Stimulated activated CD8-positive, alpha-beta memory T cell treated with anti-CD3 and anti-CD28 coated beads, Interleukin-7, amount 100 ng/mL, for 24 hours (primary cell): ENCODE measurements around the gene KLHDC7B.

Experiments used
- DNase-seq: peaks from one replicate; pipeline ENCODE4 v3.0.0-alpha.2; 2020; ENCODE audit warnings: low read depth

The KLHDC7B gene

GRCh38 chr22:50573491-50574382, 28.0 kb downstream of the KLHDC7B start:
- DNase-seq: no peak

DNA sequence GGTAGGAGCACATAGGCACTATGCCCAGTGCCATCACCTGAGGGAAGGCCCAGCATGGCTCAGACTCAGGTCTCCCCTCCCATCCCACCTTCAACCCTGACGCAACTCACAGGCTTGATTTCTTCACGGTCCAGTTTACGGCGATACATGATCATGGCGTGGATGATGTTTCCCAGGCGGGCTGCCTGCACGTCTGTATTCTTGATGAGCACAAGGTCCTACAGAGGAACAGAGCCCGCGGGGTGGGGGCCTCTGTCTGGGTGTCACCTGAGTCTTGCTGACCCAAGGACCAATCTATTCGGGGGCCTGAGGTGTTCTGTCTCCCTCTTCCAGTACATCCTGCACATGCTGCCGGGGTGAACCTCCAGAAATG, 28.7 kb downstream of the KLHDC7B start:
- DNase-seq: no peak

GRCh38 chr22:50575426-50575941, 29.8 kb downstream of the KLHDC7B start:
- DNase-seq: no peak

GRCh38 chr22:50576070-50576469, 30.4 kb downstream of the KLHDC7B start:
- no peak for DNase-seq

GRCh38 chr22:50576806-50577696, 31.4 kb downstream of the KLHDC7B start:
- no peak for DNase-seq

DNA sequence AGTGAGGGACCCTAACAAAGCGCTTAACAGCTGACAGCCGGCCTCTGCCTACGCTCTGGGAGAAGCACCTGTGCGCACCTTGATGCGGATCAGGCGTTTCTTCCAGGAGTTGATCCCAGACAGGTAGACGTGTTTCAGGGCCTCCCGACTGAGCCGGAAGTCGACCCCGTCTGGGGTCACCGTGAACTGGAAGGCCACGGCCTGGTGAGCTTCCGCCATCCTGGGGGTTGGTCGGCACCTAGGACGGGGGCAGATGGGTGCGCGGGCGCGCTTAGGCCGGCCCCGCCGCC, 31.9 kb downstream of the KLHDC7B start:
- no peak for DNase-seq

DNA sequence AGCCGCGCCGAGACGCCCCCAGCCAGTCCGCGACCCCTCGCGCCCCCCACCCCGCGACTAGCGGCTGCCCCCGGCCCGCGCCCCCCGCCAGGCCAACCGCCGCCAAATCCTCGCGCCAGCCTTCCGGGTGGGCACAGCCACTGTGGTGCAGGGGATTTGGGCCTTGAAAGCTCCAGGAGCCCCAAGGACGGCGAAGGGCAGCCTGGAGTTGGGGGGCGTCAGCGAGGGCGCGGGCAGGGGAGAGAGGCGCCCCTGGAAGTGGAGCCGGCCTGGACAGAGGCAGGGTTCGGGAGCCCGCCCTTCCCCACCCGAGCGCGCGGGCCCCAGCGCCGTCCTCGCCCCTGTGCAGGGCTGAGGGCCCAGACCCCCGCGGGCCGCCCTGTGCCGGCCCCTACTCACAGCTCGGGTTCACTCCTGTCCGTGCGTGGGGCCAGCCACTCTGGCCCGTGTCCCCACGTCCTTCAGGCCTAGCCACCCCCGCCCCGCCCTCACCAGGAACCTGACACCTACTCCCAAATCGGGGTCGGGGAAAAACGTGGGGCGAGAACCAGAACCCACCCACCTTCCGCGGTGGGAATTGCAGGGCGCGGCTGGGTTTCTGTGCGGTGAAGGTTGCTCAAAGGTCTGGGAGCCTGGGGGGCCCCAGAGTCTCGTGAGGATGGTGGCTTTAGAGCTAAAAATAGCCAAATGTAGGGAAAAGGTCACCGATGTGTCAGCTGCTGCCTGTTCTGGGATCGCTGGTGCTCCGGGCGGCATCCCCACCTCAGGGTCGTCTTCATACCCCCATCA, 32.5 kb downstream of the KLHDC7B start, which contains the start of gene CPT1B:
Gene CPT1B, minus strand, starts transcription at position 441 of the 789 bp plus-strand sequence. CDS start 512 bp downstream, outside the sequence.
- DNase-seq: no peak

DNA sequence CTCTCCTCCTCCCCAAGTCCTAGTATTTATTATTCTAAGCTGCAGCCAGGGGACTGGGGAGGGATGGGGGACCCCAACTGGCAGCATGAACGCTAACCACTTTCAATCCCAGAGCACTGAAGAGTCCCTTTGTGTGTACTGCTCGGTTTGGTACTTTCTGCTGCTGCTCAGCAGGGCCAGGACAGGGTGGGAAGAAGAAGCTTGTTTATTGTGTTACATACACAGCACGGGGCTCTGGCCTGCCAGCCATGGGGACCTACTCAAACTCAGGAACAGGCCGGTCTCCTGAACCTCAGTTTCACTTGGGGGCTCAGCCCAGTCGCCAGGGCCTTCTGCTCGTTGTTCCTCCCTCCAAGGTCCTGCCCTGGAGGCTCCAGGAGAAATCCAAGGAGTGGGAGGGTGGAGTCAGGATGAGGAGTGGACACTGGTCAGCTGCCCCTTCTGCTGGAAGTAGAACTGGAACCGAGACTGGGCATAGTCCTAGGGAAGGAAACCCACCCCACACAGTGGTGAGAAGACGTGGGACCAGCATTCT, 33.1 kb downstream of the KLHDC7B start:
- no peak for DNase-seq

GRCh38 chr22:50579752-50580151, 34.1 kb downstream of the KLHDC7B start:
- no peak for DNase-seq

DNA sequence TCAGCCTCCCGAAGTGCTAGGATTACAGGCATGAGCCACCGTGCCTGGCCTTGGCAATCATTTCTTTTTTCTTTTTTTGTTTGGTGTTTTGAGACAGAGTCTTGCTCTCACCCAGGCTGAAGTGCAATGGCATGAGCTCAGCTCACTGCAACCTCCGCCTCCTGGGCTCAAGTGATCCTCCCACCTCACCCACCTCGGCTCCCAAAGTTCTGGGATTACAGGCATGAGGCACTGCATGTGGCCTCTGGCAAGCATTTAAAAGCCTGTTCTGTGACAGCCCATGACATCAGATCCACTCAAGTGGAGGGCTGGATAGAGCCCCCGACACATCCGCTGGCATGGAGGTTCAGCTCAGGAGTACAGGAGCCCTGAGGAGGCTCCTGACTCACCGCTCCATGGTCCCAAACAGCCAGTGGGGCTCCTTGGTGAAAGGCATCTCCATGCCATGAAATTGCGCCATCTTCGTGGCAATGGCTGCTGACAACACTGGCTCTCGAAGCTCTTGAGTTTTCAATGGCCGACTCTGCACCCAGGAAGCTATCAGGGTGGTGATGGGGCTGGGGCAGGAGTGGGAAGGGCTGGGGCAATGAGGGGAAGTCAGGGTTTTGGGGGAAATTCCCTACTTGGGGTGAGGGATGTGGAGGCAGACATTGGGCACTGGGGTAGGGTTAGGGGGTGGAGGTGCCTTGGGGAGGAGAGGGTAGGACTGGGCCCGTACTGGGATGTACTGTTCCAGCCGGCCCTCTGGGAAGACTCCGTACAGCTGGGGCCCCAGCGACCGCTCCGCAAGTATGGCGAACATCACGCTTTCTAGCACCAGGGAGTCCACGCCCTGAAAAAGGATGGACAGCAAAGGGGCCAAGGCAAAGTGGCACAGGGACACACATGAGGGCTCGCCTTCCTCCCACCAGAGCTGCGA, 35.6 kb downstream of the KLHDC7B start:
- DNase-seq: no peak

DNA sequence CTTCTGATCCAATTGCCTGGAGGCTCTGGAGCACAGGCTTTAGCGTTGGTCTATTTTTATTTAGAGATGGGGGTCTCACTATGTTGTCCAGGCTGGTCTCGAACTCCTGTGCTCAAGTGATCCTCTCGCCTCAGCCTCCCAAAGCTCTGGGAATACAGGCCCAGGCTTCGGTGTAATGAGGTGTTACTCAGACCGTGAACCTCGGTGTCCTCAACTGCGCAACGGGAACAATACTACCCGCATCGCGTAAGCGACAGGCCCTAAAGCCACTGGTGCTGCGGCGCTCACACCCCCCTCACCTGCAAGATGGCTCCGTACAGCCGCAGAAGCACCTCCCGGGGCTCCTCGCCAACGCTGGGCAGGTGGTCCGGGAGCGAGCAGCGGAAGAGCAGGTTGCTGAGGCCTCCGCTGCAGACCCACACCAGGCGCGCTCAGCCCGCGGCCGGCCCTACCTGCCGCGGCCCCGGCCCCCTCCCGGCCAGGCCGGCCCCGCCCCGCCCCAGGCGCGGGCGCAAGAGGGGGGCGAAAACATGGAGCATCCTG, 36.3 kb downstream of the KLHDC7B start:
- DNase-seq: no peak

GRCh38 chr22:50582493-50583293, 37.0 kb downstream of the KLHDC7B start, which contains the start of gene CHKB:
Gene CHKB (minus strand): TSS chr22:50582849. CDS start chr22:50582781, 68 bp downstream.
- peak; percentile 95 for DNase-seq

DNA sequence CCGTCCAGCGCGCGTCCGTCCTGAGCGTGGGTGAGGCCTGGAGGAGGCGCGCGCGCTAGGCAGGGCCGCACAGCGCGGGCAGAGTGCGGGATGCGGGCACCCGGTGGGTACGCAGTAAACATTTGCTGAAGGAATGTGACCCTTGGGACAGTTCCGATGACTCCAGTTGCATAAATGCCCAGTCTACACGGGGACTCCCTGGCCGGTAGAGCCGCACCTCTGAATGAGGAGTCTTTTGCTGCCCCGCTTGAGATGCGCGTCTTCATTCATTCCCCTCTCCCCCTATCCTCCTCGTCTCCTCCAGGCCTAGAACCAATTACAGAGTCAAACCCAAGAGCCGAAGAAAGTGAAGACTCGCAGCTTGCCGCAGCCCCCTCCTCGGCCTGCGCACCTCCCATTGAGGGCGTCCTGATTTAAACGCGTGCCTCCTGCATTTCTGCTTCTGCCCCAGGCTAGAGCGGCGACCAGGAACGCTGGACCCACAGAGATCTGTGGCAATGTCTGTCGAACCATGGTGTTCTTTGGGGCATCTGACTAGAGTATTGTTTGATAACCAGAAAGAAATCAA, 37.7 kb downstream of the KLHDC7B start:
- DNase-seq: no peak

DNA sequence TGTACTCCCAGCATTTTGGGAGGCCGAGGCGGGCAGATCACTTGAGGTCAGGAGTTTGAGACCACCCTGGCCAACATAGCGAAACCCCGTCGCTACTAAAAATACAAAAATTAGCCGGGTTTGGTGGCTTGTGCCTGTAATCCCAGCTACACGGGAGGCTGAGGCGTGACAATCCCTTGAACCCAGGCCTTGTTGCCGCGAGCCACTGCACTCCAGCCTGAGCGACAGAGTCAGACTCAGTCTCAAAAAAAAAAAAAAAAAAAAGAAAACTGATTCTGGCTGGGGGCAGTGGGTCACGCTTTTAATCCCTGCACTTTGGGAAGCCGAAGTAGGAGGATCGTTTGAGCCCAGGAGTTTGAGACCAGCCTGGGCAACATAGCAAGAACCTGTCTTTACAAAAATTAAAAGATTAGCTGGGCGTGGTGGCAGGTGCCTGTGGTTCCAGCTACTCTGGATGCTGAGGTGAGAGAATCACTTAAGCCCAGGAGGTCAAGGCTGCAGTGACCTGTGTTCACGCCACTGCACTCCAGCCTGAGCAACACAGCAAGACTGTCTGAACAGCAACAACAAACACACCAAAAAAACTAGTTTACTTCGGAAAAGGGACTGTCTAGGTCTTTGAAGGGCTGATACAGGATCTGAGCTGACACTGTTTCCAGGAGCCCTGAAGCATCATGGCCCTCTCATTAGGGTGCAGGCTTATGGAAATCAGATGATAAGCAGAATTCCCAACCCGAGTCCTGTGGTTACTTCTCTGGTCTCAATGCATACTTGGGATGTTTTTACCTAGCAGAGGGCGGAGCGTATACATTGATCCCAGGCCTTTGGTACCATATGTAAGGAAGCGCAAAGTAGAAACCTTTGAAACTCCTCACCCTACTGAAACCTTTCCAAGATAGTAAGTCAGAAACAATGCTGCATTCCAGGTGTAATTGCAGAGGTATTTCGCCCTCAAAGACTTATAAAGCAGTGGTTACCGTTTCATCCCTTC, 38.7 kb downstream of the KLHDC7B start:
- DNase-seq: no peak

- DNase-seq: no peak
Observed at GRCh38 chr22:50585238-50585637, 39.5 kb downstream of the KLHDC7B start.

GRCh38 chr22:50585781-50586180, 40.1 kb downstream of the KLHDC7B start:
- no peak for DNase-seq

DNA sequence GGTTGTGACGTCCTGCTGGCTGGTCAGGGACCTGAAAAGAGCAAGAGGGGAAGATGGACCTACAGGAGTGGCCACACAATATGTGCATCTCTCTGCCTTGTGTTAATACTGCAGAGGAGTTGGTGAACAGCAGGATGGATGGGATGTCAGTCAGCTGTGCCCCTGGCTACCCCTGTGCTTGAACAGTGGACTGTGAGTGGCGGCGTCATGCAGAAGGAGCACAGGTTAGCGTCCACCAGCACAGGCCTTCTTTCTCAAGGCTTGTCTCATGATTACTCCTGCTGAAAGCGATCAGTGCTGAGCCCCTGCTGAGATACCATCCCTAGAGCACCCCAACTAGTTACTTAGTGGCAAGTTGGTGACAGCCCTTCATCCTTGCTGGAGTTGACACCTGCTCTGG, 40.7 kb downstream of the KLHDC7B start:
- DNase-seq: no peak

- no peak for DNase-seq
Observed at GRCh38 chr22:50587407-50587806, 41.7 kb downstream of the KLHDC7B start.
